Activated CD4-positive, alpha-beta memory T cell treated with anti-CD3 and anti-CD28 coated beads for 36 hours (primary cell): ENCODE results near the gene FRMD1. TPM values are rescaled to one million over a fixed set of nuclear protein-coding genes. Genes with fewer than 3 reads are reported as not detected.

Source experiments
- CTCF ChIA-PET: fragments of 350-600 bp; sonication (Branson Sonifier 250); formaldehyde crosslinking; loops from one replicate; lab custom pipeline; 2021; ENCODE audit warnings: antibody characterized with exemption, inconsistent platforms; lab: Charles Lee
- POLR2A ChIA-PET: fragments of 350-600 bp; sonication (Branson Sonifier 250); formaldehyde crosslinking; loops from one replicate; lab custom pipeline; 2021; ENCODE audit warnings: antibody characterized with exemption; lab: Charles Lee
- DNase-seq: peaks from one replicate; pipeline ENCODE4 v3.0.0-alpha.2; 2020
- H3K27ac Mint-ChIP-seq: one replicate; pipeline ENCODE4 v1.8.0; 2021; ENCODE audit warnings: mixed read lengths
- H3K27me3 Mint-ChIP-seq: one replicate; pipeline ENCODE4 v1.8.0; 2021; ENCODE audit warnings: mixed read lengths
- H3K36me3 Mint-ChIP-seq: one replicate; pipeline ENCODE4 v1.8.0; 2021; ENCODE audit warnings: mixed read lengths
- H3K4me1 Mint-ChIP-seq: one replicate; pipeline ENCODE4 v1.8.0; 2021; ENCODE audit warnings: low read depth, mixed read lengths
- H3K4me3 Mint-ChIP-seq: one replicate; pipeline ENCODE4 v1.8.0; 2021; ENCODE audit warnings: mild to moderate bottlenecking, mixed read lengths
- H3K9me3 Mint-ChIP-seq: one replicate; pipeline ENCODE4 v1.8.0; 2021; ENCODE audit warnings: mixed read lengths
- intact Hi-C: fragments of 100-400 bp; cut with micrococcal nuclease; formaldehyde crosslinking; loops from one replicate; pipeline ENCODE4 v1.15.1; 2023
- total RNA-seq, 2 experiments: library from RNA; stranded (reverse); gene quantifications; one replicate each; pipeline ENCODE4 v1.2.3, GENCODE V29; 2021

FRMD1 gene
- total RNA-seq, 2 experiments from 2014 or later, result not detected

- ChIA-PET CTCF (no interaction called here), POLR2A (no interaction called here)
- peaks cover 21% of the 10 kb centered on the region for H3K27me3 Mint-ChIP-seq
- no peaks in the 10 kb centered on the region for H3K4me1 Mint-ChIP-seq
- no peak overlapping the region for H3K4me3 Mint-ChIP-seq
- H3K36me3 Mint-ChIP-seq, result no peaks in the 10 kb centered on the region
- H3K27ac Mint-ChIP-seq, result no peak overlapping the region
- intact Hi-C loops, result no loop called here
- no peaks in the 10 kb centered on the region for H3K9me3 Mint-ChIP-seq
- DNase-seq, result no peak
Measured at GRCh38 chr6:168107191-168107983, 28.4 kb upstream of the FRMD1 start.

DNA sequence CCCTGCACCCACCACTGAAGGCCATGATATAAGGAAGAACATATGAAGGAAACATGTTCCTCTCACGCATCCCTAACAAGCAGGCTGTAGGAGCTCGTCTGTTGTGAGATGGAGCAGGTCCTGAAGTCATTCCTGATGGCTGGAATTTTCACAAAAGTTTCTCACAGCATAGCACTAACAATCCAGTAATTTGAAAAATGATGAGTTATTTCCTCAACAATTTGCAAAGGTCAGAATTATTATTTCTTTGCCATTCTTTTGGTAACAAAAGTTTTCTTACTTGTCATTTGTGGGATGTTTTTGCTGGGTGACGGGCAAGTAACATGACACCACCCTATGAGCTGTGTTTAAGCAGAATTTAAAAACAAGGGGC lies 27.6 kb upstream of the FRMD1 start:
- intact Hi-C loops, result no loop called here
- CTCF ChIA-PET, result no interaction called here
- peaks cover 28% of the 10 kb centered on the region for H3K27me3 Mint-ChIP-seq
- POLR2A ChIA-PET, result no interaction called here
- no peak for DNase-seq
- no peaks in the 10 kb centered on the region for H3K9me3 Mint-ChIP-seq
- H3K27ac Mint-ChIP-seq, result no peak overlapping the region
- H3K4me3 Mint-ChIP-seq, result no peak overlapping the region
- no peaks in the 10 kb centered on the region for H3K36me3 Mint-ChIP-seq
- H3K4me1 Mint-ChIP-seq, result no peaks in the 10 kb centered on the region

GRCh38 chr6:168105813-168106632 lies 27.0 kb upstream of the FRMD1 start:
- H3K27me3 Mint-ChIP-seq, result peaks cover 28% of the 10 kb centered on the region
- no peaks in the 10 kb centered on the region for H3K4me1 Mint-ChIP-seq
- H3K9me3 Mint-ChIP-seq, result no peaks in the 10 kb centered on the region
- POLR2A ChIA-PET, result no interaction called here
- H3K4me3 Mint-ChIP-seq, result no peak overlapping the region
- no peak for DNase-seq
- CTCF ChIA-PET, result no interaction called here
- intact Hi-C loops, result no loop called here
- no peak overlapping the region for H3K27ac Mint-ChIP-seq
- no peaks in the 10 kb centered on the region for H3K36me3 Mint-ChIP-seq

GRCh38 chr6:168104636-168105035 lies 25.6 kb upstream of the FRMD1 start:
- Mint-ChIP-seq H3K4me3 (no peak overlapping the region), H3K9me3 (no peaks in the 10 kb centered on the region), H3K27ac (no peak overlapping the region), H3K27me3 (peaks cover 32% of the 10 kb centered on the region), H3K36me3 (no peaks in the 10 kb centered on the region), H3K4me1 (no peaks in the 10 kb centered on the region)
- intact Hi-C loops, result no loop called here
- CTCF ChIA-PET, result no interaction called here
- DNase-seq, result no peak
- POLR2A ChIA-PET, result no interaction called here

- H3K27me3 Mint-ChIP-seq, result peaks cover 31% of the 10 kb centered on the region
- intact Hi-C loops, result no loop called here
- no peak overlapping the region for H3K4me3 Mint-ChIP-seq
- DNase-seq, result no peak
- POLR2A ChIA-PET, result no interaction called here
- H3K36me3 Mint-ChIP-seq, result no peaks in the 10 kb centered on the region
- CTCF ChIA-PET, result no interaction called here
- no peaks in the 10 kb centered on the region for H3K9me3 Mint-ChIP-seq
- no peak overlapping the region for H3K27ac Mint-ChIP-seq
- H3K4me1 Mint-ChIP-seq, result no peaks in the 10 kb centered on the region
Measured at GRCh38 chr6:168103050-168103830, 24.2 kb upstream of the FRMD1 start.

DNA sequence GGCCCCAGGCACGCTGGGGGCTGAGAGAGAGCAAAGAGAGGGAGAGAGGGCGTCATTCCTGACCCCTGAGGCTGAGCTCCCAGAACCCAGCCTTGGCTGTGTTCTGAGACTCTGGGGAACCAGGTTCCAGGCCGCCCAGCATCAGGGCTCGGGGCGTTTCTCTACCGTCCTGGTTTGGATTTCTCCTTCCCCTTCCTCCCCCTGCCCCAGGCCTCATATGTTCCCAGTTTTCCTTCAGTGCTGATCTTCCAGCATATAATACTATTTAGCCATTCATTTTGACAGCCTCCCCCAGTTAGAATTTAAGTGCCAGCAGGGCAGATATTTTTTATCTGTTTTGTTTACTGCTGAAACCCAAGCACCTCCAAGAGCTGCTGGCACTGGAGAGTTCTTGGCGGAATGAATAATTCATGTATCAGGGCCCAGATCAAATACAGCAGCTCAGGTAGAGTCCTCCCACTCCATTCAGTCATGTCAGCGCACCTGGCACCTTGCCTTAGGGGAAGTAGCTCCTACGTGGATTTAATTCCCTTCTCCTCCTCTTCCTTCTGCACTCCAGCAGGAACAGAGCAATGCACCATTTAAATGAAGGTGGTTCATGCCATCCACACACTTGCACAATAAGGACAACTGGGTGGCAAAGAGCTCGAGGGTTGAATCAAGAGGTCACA lies 23.4 kb upstream of the FRMD1 start:
- Mint-ChIP-seq H3K9me3 (no peaks in the 10 kb centered on the region), H3K4me1 (no peaks in the 10 kb centered on the region), H3K27ac (no peak overlapping the region), H3K27me3 (peaks cover 31% of the 10 kb centered on the region), H3K36me3 (no peaks in the 10 kb centered on the region), H3K4me3 (no peak overlapping the region)
- no peak for DNase-seq
- CTCF ChIA-PET, result no interaction called here
- POLR2A ChIA-PET, result no interaction called here
- intact Hi-C loops, result no loop called here

- no peak for DNase-seq
- Mint-ChIP-seq H3K36me3 (no peaks in the 10 kb centered on the region), H3K9me3 (no peaks in the 10 kb centered on the region), H3K27ac (no peak overlapping the region), H3K4me1 (no peaks in the 10 kb centered on the region), H3K4me3 (no peak overlapping the region), H3K27me3 (peaks cover 31% of the 10 kb centered on the region)
- POLR2A ChIA-PET, result no interaction called here
- CTCF ChIA-PET, result no interaction called here
- intact Hi-C loops, result no loop called here
Measured at GRCh38 chr6:168101590-168102314, 22.7 kb upstream of the FRMD1 start.

GRCh38 chr6:168100803-168101589 lies 22.0 kb upstream of the FRMD1 start:
- no peaks in the 10 kb centered on the region for H3K36me3 Mint-ChIP-seq
- no peak overlapping the region for H3K4me3 Mint-ChIP-seq
- DNase-seq, result no peak
- peaks cover 31% of the 10 kb centered on the region for H3K27me3 Mint-ChIP-seq
- H3K27ac Mint-ChIP-seq, result no peak overlapping the region
- H3K9me3 Mint-ChIP-seq, result no peaks in the 10 kb centered on the region
- ChIA-PET POLR2A (no interaction called here), CTCF (no interaction called here)
- intact Hi-C loops, result no loop called here
- H3K4me1 Mint-ChIP-seq, result no peaks in the 10 kb centered on the region

DNA sequence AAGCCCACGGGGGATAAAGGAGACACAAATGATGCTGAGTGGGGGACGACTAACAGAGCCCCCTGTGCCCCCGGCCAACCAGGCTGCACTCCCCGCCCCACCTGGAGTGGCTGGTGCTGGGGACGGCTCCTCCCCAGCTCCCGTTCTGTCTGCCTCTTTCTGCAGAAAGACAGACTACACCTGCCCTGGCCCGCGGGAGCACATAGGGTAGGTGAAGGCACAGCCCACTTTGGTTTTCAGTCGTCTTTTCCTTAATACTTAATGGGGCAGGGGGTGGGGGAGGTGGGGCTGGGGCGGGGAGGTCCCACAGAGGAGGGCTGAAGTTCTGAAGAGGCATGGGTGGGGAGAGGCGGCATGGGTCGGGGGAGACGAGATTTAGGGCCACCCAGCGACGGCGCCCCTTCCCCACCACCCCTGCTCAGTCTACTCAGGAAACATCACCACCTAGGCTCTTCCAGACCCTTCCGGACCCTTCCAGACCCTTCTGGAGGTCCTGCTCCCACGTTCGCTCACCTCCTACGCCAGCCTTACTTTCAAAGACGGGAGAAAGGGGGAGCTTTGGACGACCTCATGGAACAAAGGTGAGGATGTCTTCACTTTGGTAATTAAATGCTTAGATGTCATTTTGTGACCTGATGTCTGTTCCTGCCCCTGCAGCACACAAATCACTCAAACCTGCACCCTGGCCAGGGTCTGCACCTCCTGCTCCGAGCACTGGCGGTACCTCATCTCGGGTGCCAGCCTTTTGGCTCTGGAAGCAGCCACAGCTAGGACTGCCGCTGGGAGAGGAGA lies 21.2 kb upstream of the FRMD1 start:
- H3K27me3 Mint-ChIP-seq, result peaks cover 27% of the 10 kb centered on the region
- no peaks in the 10 kb centered on the region for H3K4me1 Mint-ChIP-seq
- ChIA-PET CTCF (no interaction called here), POLR2A (no interaction called here)
- DNase-seq, result no peak
- H3K9me3 Mint-ChIP-seq, result no peaks in the 10 kb centered on the region
- no peaks in the 10 kb centered on the region for H3K36me3 Mint-ChIP-seq
- H3K4me3 Mint-ChIP-seq, result no peak overlapping the region
- no peak overlapping the region for H3K27ac Mint-ChIP-seq
- intact Hi-C loops, result no loop called here

GRCh38 chr6:168099201-168100010 lies 20.4 kb upstream of the FRMD1 start:
- H3K27ac Mint-ChIP-seq, result no peak overlapping the region
- H3K36me3 Mint-ChIP-seq, result no peaks in the 10 kb centered on the region
- intact Hi-C loops, result no loop called here
- no peaks in the 10 kb centered on the region for H3K9me3 Mint-ChIP-seq
- H3K4me1 Mint-ChIP-seq, result no peaks in the 10 kb centered on the region
- CTCF ChIA-PET, result no interaction called here
- no peak for DNase-seq
- POLR2A ChIA-PET, result no interaction called here
- H3K4me3 Mint-ChIP-seq, result no peak overlapping the region
- peaks cover 23% of the 10 kb centered on the region for H3K27me3 Mint-ChIP-seq
